Activated naive CD8-positive, alpha-beta T cell treated with anti-CD3 and anti-CD28 coated beads, Interleukin-2, amount 10 ng/mL, durations not matched to agents 7 days and 5 days (primary cell): ENCODE measurements around the gene NCAPH2. TPM values are rescaled to one million over a fixed set of nuclear protein-coding genes. Genes with fewer than 3 reads are reported as not detected.

Experiments
- ATAC-seq: fragments of 150-1000 bp; cut with Tn5 transposase; one replicate; pipeline ENCODE4 v1.10.0; 2021; ENCODE audit warnings: low read depth, moderate library complexity
- POLR2A ChIA-PET: fragments of 350-600 bp; sonication (Branson Sonifier 250); formaldehyde crosslinking; loops from one replicate; lab custom pipeline; 2021; ENCODE audit warnings: antibody characterized with exemption; lab: Charles Lee
- DNase-seq: peaks from one replicate; pipeline ENCODE4 v3.0.0; 2021
- H3K27ac Mint-ChIP-seq: one replicate; pipeline ENCODE4 v1.8.0; 2022; ENCODE audit warnings: mild to moderate bottlenecking, mixed read lengths
- H3K27me3 Mint-ChIP-seq: one replicate; pipeline ENCODE4 v1.8.0; 2022; ENCODE audit warnings: mild to moderate bottlenecking, moderate library complexity, mixed read lengths
- H3K36me3 Mint-ChIP-seq: one replicate; pipeline ENCODE4 v1.8.0; 2021; ENCODE audit warnings: mild to moderate bottlenecking, mixed read lengths
- H3K4me1 Mint-ChIP-seq: one replicate; pipeline ENCODE4 v1.8.0; 2021; ENCODE audit warnings: mixed read lengths
- H3K4me3 Mint-ChIP-seq: one replicate; pipeline ENCODE4 v1.8.0; 2022; ENCODE audit warnings: mild to moderate bottlenecking, moderate library complexity, mixed read lengths
- H3K9me3 Mint-ChIP-seq: one replicate; pipeline ENCODE4 v1.8.0; 2021; ENCODE audit warnings: mixed read lengths
- total RNA-seq, 2 experiments: library from RNA; stranded (reverse); gene quantifications; one replicate each; pipeline ENCODE4 v1.2.3, GENCODE V29; 2021

The NCAPH2 gene
- total RNA-seq, result 100 to 1,000 TPM; 126 TPM

DNA sequence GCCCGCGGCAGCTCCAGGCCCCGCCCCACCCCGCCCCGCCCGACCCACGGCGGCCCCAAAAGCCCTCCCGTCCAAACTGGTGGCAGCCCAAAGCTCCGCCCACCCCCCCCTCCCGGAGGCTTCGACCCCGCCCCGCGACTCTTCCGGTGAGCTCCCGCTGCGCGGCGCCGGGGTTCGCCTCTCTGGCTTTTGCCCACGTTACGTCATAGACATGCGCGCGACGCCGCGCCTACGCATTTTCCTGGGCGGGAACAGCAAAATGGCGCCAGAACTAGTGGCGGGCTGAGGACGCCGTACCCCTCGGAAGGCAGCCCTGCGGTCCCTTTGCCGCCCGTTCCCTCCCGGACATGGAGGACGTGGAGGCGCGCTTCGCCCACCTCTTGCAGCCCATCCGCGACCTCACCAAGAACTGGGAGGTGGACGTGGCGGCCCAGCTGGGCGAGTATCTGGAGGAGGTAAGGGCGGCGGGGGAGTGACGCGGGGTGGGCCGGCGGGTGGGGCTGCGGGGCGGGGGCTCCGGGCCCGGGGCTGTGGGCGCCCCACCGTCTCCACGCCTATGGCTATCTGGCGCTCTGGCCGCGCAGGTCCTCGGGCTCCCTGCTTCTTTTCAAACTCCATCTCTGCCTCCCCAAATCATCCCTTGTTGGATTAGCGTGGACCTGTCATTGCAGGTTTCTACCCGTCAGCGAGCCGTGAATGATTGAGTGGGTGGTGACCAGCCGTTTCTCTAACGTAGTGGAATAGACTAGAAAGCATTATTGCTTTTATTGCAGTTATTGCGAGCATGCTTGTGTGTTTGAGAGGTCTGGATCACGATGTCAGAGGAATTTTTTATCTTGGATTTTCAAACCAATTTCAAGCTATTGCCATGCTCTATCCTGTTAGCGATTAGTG lies at the start of gene NCAPH2:
NCAPH2 (plus strand) TSS at position 234 of the 894 bp plus-strand sequence; CDS start at position 348, 114 bp downstream.
- peak; percentile 98 for DNase-seq
- peak; percentile 72 for ATAC-seq
- H3K9me3 Mint-ChIP-seq, result no peaks in the 10 kb centered on the region
- peaks cover 14% of the 10 kb centered on the region for H3K4me1 Mint-ChIP-seq
- H3K4me3 Mint-ChIP-seq, result peak within 1 kb of the TSS; percentile 97
- POLR2A ChIA-PET, result interaction anchor here (0.5 to 6.1 kb wide), 36 partner anchors 8 to 457 kb away, joined by 3 to 175 read pairs (median 4); partner anchors contain the start of genes ADM2, CHKB, HDAC10 and KLHDC7B
- no peaks in the 10 kb centered on the region for H3K27me3 Mint-ChIP-seq
- H3K27ac Mint-ChIP-seq, result peak within 1 kb of the TSS; percentile 92
- peaks cover 5% of the 10 kb centered on the region for H3K36me3 Mint-ChIP-seq

DNA sequence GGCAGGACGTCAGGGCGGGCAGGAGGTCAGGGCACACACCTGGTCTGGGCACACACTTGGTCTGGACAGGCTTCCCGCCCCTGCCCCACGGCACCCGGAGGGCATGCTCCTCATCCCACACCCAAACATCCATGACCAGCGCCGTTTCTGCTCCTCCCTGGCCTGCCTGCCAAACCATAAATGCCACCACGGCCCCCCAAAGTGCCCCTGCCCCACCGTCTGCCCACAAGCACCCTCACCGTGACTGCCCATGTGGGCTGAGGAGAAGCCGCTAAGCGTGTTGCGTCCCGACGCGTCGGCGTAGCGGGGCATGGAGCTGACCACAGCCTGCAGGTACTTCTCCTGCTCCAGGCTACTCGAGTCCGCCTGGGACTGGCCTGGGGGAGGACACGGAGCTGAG lies 49.0 kb upstream of the NCAPH2 start:
- H3K27ac Mint-ChIP-seq, result no peak overlapping the region
- no peaks in the 10 kb centered on the region for H3K4me1 Mint-ChIP-seq
- POLR2A ChIA-PET, result no interaction called here
- DNase-seq, result no peak
- no peaks in the 10 kb centered on the region for H3K27me3 Mint-ChIP-seq
- no peaks in the 10 kb centered on the region for H3K9me3 Mint-ChIP-seq
- H3K4me3 Mint-ChIP-seq, result no peak overlapping the region
- no peak for ATAC-seq
- peaks cover 10% of the 10 kb centered on the region for H3K36me3 Mint-ChIP-seq

DNA sequence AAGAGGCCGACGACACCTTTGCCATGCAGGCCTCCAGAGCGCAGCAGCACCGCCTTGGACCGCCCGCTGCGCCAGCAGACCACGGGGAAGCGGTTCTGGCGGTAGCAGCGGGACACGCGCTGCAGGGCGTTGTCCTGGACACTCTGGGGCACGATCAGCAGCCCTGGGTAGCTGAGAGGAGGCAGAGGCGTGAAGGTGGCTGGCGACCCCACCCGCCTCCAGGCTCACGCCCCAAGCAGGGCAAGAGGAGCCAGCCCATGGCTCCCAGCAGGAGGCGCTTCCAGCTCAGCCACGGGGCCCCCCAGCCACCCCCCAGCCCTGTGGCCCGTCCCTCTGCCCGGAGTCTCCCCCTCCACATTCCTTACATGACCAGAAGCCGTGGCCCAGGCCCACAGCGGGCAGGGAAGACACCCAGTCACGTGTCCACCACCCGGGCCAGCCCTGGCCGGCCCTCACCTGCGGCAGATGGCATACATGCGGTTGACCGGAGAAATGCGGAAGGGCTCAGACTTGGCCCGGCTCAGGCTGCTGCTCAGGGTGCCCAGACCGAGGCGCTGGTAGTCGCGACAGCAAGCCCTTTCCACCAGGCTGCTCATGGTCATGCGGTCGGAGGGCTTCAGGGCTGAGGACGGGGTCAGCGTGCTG lies 48.4 kb upstream of the NCAPH2 start:
- ATAC-seq (no peak), DNase-seq (no peak)
- POLR2A ChIA-PET, result no interaction called here
- Mint-ChIP-seq H3K9me3 (no peaks in the 10 kb centered on the region), H3K36me3 (peaks cover 13% of the 10 kb centered on the region), H3K27ac (no peak overlapping the region), H3K27me3 (no peaks in the 10 kb centered on the region), H3K4me1 (no peaks in the 10 kb centered on the region), H3K4me3 (no peak overlapping the region)

DNA sequence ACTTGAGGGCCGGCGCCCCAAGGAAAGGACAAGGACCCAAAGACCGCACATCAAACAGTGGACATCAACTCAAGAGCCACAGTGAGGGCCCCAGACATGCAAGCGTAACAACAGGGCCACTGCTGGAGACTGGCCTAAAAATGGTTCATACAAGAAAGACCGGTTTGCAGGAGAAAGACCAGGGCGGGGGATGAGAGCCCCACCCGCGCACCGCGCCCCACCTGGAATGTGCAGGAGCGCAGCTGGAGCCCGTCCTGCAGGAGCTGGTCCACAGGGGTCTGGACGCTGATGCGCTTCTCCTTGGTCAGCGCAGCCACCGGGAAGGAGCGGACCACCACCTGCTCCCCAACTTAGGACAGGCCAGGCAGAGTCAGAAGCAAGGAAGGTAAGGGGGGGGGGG lies 47.1 kb upstream of the NCAPH2 start:
- ATAC-seq (no peak), DNase-seq (no peak)
- H3K27me3 Mint-ChIP-seq, result no peaks in the 10 kb centered on the region
- H3K36me3 Mint-ChIP-seq, result peaks cover 11% of the 10 kb centered on the region
- H3K4me3 Mint-ChIP-seq, result no peak overlapping the region
- H3K9me3 Mint-ChIP-seq, result no peaks in the 10 kb centered on the region
- H3K4me1 Mint-ChIP-seq, result no peaks in the 10 kb centered on the region
- H3K27ac Mint-ChIP-seq, result no peak overlapping the region
- POLR2A ChIA-PET, result no interaction called here

DNA sequence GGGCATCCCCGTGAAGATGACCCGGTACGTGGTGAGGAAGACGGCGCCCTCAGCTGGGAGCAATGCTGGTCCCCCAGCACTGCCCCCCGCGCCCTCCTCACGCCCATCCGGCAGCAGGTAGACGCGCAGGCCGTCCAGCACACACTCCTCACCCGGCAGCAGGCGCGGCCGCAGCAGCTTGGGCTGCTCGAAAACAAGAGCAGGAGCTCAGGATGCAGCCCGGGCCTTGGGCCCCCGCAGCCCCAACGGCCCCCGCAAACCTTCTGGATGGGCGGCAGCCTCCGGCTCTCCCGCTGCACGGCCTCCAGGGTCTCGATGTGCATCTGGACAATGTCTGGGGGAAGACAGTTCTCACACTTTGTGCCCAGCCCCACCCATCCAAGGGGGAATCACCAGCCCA lies 46.5 kb upstream of the NCAPH2 start:
- no peak overlapping the region for H3K27ac Mint-ChIP-seq
- POLR2A ChIA-PET, result no interaction called here
- no peak overlapping the region for H3K4me3 Mint-ChIP-seq
- DNase-seq, result no peak
- peaks cover 2% of the 10 kb centered on the region for H3K4me1 Mint-ChIP-seq
- H3K27me3 Mint-ChIP-seq, result no peaks in the 10 kb centered on the region
- peaks cover 15% of the 10 kb centered on the region for H3K36me3 Mint-ChIP-seq
- ATAC-seq, result no peak
- H3K9me3 Mint-ChIP-seq, result no peaks in the 10 kb centered on the region

DNA sequence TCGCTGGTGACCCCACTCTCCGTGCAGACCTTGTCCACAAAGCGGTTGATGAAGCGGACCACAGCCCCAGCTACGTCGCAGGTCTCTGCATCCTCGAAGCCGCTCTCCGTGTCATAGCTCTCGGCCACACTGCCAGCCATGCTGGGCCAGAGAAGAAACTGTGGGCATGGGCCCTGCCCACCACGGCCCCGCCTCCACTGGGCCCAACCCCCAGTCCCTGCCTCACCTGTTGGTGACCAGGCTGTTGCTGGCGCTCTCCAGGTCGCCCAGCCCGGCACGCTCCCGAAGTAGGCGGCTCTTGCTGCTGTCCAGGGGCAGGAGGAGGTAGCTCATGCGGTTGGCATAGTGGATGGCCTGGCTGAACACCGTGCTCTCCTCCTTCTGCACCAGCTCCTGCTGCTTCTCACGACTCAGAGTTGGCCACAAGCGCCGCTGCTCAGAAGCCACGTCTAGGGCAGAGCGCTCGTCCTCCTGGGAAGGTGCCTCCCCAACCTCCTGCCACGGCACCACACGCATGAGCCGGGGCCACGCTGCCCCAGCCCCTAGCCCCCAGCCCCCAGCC lies 46.0 kb upstream of the NCAPH2 start:
- H3K4me1 Mint-ChIP-seq, result peaks cover 7% of the 10 kb centered on the region
- POLR2A ChIA-PET, result no interaction called here
- no peak overlapping the region for H3K27ac Mint-ChIP-seq
- H3K4me3 Mint-ChIP-seq, result no peak overlapping the region
- DNase-seq (no peak), ATAC-seq (no peak)
- no peaks in the 10 kb centered on the region for H3K27me3 Mint-ChIP-seq
- H3K36me3 Mint-ChIP-seq, result peaks cover 20% of the 10 kb centered on the region
- H3K9me3 Mint-ChIP-seq, result no peaks in the 10 kb centered on the region

DNA sequence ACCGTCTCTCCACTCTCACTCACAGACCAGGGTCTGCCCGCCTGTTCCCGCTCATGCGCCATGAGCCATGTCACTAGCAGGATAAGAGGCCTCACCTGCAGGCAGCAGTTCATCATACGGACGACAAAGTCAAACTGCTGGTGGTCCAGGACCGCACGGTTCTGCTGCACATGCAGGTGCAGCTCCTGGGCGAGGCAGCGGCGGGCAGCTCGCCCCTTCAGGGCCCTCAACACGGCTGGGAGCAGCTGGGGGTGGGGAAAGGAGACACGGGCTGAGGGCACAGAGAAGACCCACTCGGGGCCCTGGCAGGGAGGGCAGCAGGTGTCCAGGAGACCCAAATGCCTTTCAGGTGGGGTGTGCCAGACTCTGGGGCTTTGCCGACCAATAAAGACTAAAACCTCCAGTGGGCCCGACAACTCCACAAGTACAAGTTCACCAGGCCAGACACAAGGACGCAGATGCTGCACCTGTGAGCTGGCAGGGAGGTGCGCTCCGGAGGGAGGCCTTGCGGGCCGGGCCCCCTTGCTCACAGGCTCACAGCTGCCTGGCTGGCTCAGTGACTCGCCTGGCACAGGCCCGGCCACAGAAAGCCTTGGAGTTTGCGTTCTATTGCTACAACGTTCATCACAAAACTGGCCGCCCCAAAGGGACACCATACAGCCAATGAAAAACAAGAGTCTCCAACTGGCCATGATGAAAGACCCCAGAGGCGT lies 44.7 kb upstream of the NCAPH2 start:
- no peak overlapping the region for H3K4me3 Mint-ChIP-seq
- H3K36me3 Mint-ChIP-seq, result peaks cover 19% of the 10 kb centered on the region
- DNase-seq (no peak), ATAC-seq (no peak)
- POLR2A ChIA-PET, result interaction anchor here (1.0 kb wide), 1 partner anchor 18 kb away, joined by 3 read pairs; no protein-coding TSS in a partner anchor
- no peaks in the 10 kb centered on the region for H3K27me3 Mint-ChIP-seq
- H3K27ac Mint-ChIP-seq, result no peak overlapping the region
- no peaks in the 10 kb centered on the region for H3K9me3 Mint-ChIP-seq
- peaks cover 9% of the 10 kb centered on the region for H3K4me1 Mint-ChIP-seq

DNA sequence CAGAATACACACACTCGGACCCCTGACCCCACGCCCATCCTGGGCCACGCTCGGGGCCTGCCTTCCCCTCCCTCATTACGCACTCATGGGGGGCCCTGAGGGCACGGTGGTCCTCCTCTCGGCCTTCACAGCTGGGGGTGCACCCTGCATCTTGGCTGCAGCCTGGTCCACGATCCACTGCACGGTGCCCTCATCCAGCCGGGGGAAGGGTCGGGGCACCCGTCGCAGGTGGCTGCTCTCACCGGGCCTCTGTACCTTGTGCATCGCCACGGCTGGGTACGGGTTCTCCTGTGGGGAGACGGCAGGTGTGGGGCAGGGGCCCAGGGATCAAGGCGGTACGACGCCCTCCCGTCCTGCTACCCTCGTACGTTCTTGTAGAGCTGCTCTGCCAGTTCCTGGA lies 43.6 kb upstream of the NCAPH2 start:
- H3K27me3 Mint-ChIP-seq, result no peaks in the 10 kb centered on the region
- no peak for ATAC-seq
- H3K9me3 Mint-ChIP-seq, result no peaks in the 10 kb centered on the region
- DNase-seq, result no peak
- POLR2A ChIA-PET, result interaction anchor here (1.6 to 2.0 kb wide), 2 partner anchors 9 to 61 kb away, joined by 4 read pairs; partner anchors contain the start of gene SCO2
- H3K4me3 Mint-ChIP-seq, result no peak overlapping the region
- peaks cover 18% of the 10 kb centered on the region for H3K36me3 Mint-ChIP-seq
- no peak overlapping the region for H3K27ac Mint-ChIP-seq
- H3K4me1 Mint-ChIP-seq, result peaks cover 16% of the 10 kb centered on the region

DNA sequence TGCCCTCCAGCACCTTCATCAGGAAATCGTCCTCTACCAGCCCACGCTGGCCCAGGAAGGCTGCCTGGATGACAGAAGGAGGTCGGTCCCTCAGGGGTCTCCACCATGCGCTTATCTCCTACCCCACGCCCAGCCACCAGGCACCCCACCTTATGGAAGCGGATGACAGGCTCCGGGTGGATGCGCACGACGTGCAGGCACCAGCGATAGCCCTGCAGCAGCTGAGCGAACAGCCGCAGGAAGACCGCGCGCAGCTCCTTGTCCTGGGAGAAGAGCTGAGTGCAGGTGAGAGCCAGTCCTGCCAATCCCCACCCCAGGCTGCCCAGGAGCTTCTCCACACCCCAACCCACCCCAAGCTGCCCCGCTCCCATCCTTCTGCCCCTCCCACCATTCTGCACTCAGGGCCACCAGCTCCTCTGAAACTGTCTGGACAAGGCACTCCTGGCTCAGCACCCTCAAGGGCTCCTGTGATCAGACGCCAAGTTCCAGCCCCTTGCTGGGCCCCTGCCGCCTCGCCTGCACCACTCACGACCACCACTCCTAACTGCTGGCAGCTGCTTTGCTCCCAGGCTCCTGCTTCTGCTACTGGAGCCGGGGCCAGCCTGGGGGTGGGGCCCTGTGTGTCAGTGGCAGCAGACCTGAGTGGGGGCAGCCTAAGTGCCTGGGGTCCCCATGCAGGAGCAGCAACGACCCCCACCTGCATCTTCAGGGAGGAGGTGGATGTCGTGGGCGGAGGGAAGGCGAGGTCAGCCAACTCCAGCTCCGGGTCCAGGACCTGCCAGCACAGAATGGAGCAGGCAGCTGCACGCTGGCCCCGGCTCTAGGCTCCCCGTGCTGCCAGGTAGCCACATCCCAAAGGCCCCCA lies 42.7 kb upstream of the NCAPH2 start:
- Mint-ChIP-seq H3K9me3 (no peaks in the 10 kb centered on the region), H3K4me3 (no peak overlapping the region), H3K27ac (no peak overlapping the region), H3K4me1 (peaks cover 19% of the 10 kb centered on the region), H3K27me3 (no peaks in the 10 kb centered on the region), H3K36me3 (peaks cover 18% of the 10 kb centered on the region)
- ATAC-seq (no peak), DNase-seq (no peak)
- POLR2A ChIA-PET, result interaction anchor here (0.6 to 2.0 kb wide), 3 partner anchors 8 to 65 kb away, joined by 3 to 4 read pairs (median 4); partner anchors contain the start of genes SCO2 and TYMP

DNA sequence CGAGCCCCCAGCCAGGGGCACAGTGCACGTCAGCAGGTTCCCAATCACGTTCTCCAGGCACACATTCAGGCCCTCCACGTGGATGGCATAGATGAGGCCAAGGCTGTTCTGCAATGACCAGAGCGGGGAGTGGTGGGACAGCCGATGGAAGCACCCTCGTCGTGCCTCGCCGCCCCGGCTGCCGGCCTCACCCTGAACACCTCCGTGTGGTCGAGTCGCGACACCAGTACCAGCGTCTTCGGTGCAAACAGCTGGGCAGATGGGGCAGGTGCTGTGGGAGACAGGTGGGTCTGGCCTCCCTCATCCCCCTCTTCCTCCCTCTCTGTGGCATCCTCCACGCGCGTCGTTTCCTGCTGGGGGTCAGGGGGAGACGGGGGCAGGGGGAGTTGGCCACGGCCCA lies 40.7 kb upstream of the NCAPH2 start:
- H3K4me3 Mint-ChIP-seq, result peak overlapping the region; percentile 53
- H3K9me3 Mint-ChIP-seq, result no peaks in the 10 kb centered on the region
- H3K27ac Mint-ChIP-seq, result peak overlapping the region; percentile 56
- ATAC-seq (no peak), DNase-seq (no peak)
- H3K27me3 Mint-ChIP-seq, result no peaks in the 10 kb centered on the region
- H3K36me3 Mint-ChIP-seq, result peaks cover 18% of the 10 kb centered on the region
- peaks cover 39% of the 10 kb centered on the region for H3K4me1 Mint-ChIP-seq
- POLR2A ChIA-PET, result interaction anchor here (1.0 to 3.7 kb wide), 3 partner anchors 58 to 161 kb away, joined by 4 to 21 read pairs (median 8); partner anchors contain the start of genes ARSA and SCO2

DNA sequence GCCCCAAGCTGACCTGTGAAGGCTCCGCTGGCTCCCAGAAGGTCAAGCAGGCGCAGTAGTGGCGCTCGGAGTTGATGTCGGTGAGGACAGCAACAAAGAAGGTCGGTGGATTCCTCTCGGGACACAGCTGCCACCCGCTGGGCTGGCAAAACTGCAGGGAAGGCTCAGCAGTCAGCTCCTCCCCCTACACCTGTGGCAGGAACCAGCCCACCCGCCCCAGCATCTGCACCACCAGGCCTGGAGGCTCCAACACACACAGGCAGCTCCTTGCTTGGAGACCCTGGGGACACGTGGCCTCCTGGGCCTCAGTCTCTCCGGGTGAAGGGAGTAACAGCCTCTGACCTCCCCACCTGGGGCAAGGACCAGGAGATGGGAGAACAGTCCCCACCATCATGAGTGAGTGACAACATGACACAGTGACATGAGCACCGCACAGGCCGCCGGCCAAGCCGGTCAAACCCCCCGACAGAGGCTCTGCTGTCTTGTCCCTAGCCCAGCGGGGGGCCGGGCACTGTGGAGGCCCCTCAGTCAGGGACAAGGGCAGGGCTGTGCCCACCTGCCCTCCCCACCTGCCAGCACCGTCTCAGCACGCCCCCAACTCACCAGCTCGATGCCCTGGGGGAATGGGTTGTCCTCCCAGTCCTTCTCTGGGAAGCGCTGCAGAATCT lies 40.1 kb upstream of the NCAPH2 start:
- POLR2A ChIA-PET, result interaction anchor here (0.6 to 3.7 kb wide), 8 partner anchors 13 to 160 kb away, joined by 3 to 21 read pairs (median 6); partner anchors contain the start of genes ADM2, ARSA and SCO2
- no peaks in the 10 kb centered on the region for H3K9me3 Mint-ChIP-seq
- peak overlapping the region; percentile 77 for H3K4me3 Mint-ChIP-seq
- no peak for ATAC-seq
- no peak for DNase-seq
- H3K27ac Mint-ChIP-seq, result peak overlapping the region; percentile 58
- peaks cover 19% of the 10 kb centered on the region for H3K36me3 Mint-ChIP-seq
- H3K4me1 Mint-ChIP-seq, result peaks cover 42% of the 10 kb centered on the region
- H3K27me3 Mint-ChIP-seq, result no peaks in the 10 kb centered on the region
